K562 (cell line): Measurements from ENCODE around the gene SGK1. TPM values are rescaled to one million over a fixed set of nuclear protein-coding genes. Genes with fewer than 3 reads are reported as not detected.

ENCODE experiments used
- ATAC-seq: fragments of 200-7000 bp; cut with Tn5 transposase; 3 replicates; pipeline ENCODE4 v1.9.1; 2020; ENCODE audit warnings: moderate library complexity
- BruUV-seq: library from RNA; stranded (reverse); fragments of 400-500 nt; replicated peaks from 2 replicates; lab custom pipeline; 2021; lab: Mats Ljungman, UMichigan
- CTCF ChIA-PET: fragments of 300-600 bp; formaldehyde crosslinking; extraction: SDS; loops from one replicate; lab custom pipeline; 2021; ENCODE audit warnings: low intra/inter-chr PET ratio; lab: Yijun Ruan, JAX
- POLR2A ChIA-PET: fragments of 300-600, 350-650 bp; sonication (Branson Sonifier 250); formaldehyde crosslinking; extraction: SDS; loops from one replicate; lab custom pipeline; 2021; ENCODE audit warnings: antibody characterized with exemption, inconsistent platforms; lab: Yijun Ruan, JAX
- DNase-seq, 4 experiments: peaks; one replicate each; pipeline versions ENCODE4 v3.0.0 to v3.0.0-alpha.2; 2011 to 2018; ENCODE audit warnings: low spot score in 3 of 4, mixed read lengths in 3 of 4; ENCODE audit errors: extremely low read depth in 1 of 4
- FAIRE-seq: peaks from 2 replicates; lab custom pipeline; 2011; peaks lifted over from hg19 to GRCh38; lab: Jason Lieb, UNC
- H2AFZ ChIP-seq: 2 replicates; pipeline ENCODE4 v1.6.0; 2011; ENCODE audit warnings: low read depth, low read length, control low read depth, inconsistent platforms
- H3K27ac ChIP-seq: fragments of 200-600 bp; 3 replicates; pipeline ENCODE4 v1.8.0; 2011; ENCODE audit warnings: low read depth, mild to moderate bottlenecking, control low read depth, inconsistent platforms, low read length, moderate library complexity, mixed read lengths; ENCODE audit errors: extremely low read depth
- H3K27me3 ChIP-seq, 2 experiments: fragments of 300-600 bp in 1 of 2; 2 replicates in 1 of 2; 3 replicates in 1 of 2; pipeline versions ENCODE4 v1.6.0 to v1.8.0; 2011; ENCODE audit warnings: inconsistent platforms in 2 of 2, low read length in 2 of 2, mild to moderate bottlenecking in 1 of 2, mixed read lengths in 1 of 2, moderate library complexity in 1 of 2; ENCODE audit not compliant: control insufficient read depth in 2 of 2, insufficient read depth in 2 of 2
- H3K36me3 ChIP-seq: fragments of 300-600 bp; 3 replicates; pipeline ENCODE4 v1.8.0; 2011; ENCODE audit warnings: mild to moderate bottlenecking, low read length, inconsistent platforms; ENCODE audit not compliant: control insufficient read depth, insufficient read depth
- H3K4me1 ChIP-seq, 2 experiments: fragments of 200-600 bp in 1 of 2; replicated peaks in 1 of 2; 2 replicates in 1 of 2; 3 replicates in 1 of 2; pipeline versions ENCODE4 v1.5.1 to v1.8.0; 2011; ENCODE audit warnings: inconsistent platforms in 2 of 2, low read length in 2 of 2, mild to moderate bottlenecking in 1 of 2, mixed read lengths in 1 of 2, moderate library complexity in 1 of 2; ENCODE audit not compliant: control insufficient read depth in 2 of 2, insufficient read depth in 2 of 2
- H3K4me2 ChIP-seq: 2 replicates; pipeline ENCODE4 v1.6.1; 2011; ENCODE audit warnings: low read length, control low read depth, inconsistent platforms, mixed read lengths; ENCODE audit not compliant: insufficient read depth
- H3K4me3 ChIP-seq: fragments of 200-600 bp; sonication (generic), shearing (Covaris generic); 2 replicates; pipeline ENCODE4 v1.5.1; 2016; ENCODE audit warnings: control low read depth, inconsistent platforms
- H3K79me2 ChIP-seq: fragments of 200-600 bp; 3 replicates; pipeline ENCODE4 v1.8.0; 2011; ENCODE audit warnings: low read length, inconsistent platforms; ENCODE audit not compliant: control insufficient read depth, insufficient read depth
- H3K9ac ChIP-seq, 2 experiments: 2 replicates each; pipeline versions ENCODE4 v1.6.0 to v1.6.1; 2011; ENCODE audit warnings: low read depth in 2 of 2, low read length in 2 of 2, control low read depth in 1 of 2, inconsistent platforms in 1 of 2, mild to moderate bottlenecking in 1 of 2, mixed read lengths in 1 of 2; ENCODE audit not compliant: insufficient read depth in 1 of 2
- H3K9me1 ChIP-seq: one replicate; pipeline ENCODE4 v1.6.0; 2011; ENCODE audit warnings: inconsistent platforms, mild to moderate bottlenecking, low read length, moderate library complexity; ENCODE audit not compliant: control insufficient read depth, insufficient read depth
- H3K9me3 ChIP-seq: replicated peaks from 2 replicates; pipeline ENCODE4 v1.5.1; 2011; ENCODE audit warnings: low read depth, low read length, inconsistent platforms; ENCODE audit not compliant: control insufficient read depth, insufficient read depth
- H4K20me1 ChIP-seq: replicated peaks from 2 replicates; pipeline ENCODE4 v1.6.1; 2011; ENCODE audit warnings: low read length, inconsistent platforms, mixed read lengths; ENCODE audit not compliant: control insufficient read depth, insufficient read depth
- BMI1 ChIP-seq: fragments of 150-350 bp; IDR thresholded peaks from 2 replicates; pipeline ENCODE4 v1.6.1; 2014; ENCODE audit warnings: low read length
- CHD7 ChIP-seq: fragments of 200-600 bp; sonication (generic); IDR thresholded peaks from one replicate; pipeline ENCODE4 v1.6.1; 2012; ENCODE audit warnings: mild to moderate bottlenecking, low read depth, low read length, inconsistent platforms
- JUND ChIP-seq, 2 experiments: IDR thresholded peaks; 2 replicates in 1 of 2; 3 replicates in 1 of 2; pipeline ENCODE4 v1.6.1; 2011; ENCODE audit warnings: borderline replicate concordance in 2 of 2, low read depth in 2 of 2, low read length in 2 of 2, improper control_type of control experiment in 1 of 2, missing biosample characterization in 1 of 2, missing genetic modification characterization in 1 of 2, missing genetic modification reagents in 1 of 2
- KLF16 ChIP-seq: IDR thresholded peaks from 2 replicates; pipeline ENCODE4 v1.6.1; 2016; ENCODE audit warnings: antibody characterized with exemption
- MAFG ChIP-seq: fragments of 450-650 bp; conservative IDR thresholded peaks from 2 replicates; pipeline ENCODE4 v1.6.1; 2016; ENCODE audit warnings: missing genetic modification characterization, missing compliant biosample characterization
- PHF20 ChIP-seq: fragments of 450-650 bp; IDR thresholded peaks from 2 replicates; pipeline ENCODE4 v1.6.1; 2018; ENCODE audit not compliant: partially characterized antibody
- ZBTB34 ChIP-seq: fragments of 250-450 bp; sonication (Bioruptor Pico); IDR thresholded peaks from 2 replicates; pipeline ENCODE4 v1.8.0; 2021; ENCODE audit warnings: mild to moderate bottlenecking, moderate library complexity
- ZNF445 ChIP-seq: fragments of 250-450 bp; sonication (Bioruptor Pico); IDR thresholded peaks from 2 replicates; pipeline ENCODE4 v1.4.0; 2020; ENCODE audit warnings: low read depth, mild to moderate bottlenecking, moderate library complexity
- WGBS: fragments of 100-300 bp; shearing (Covaris generic); methylation state at CpG from one replicate; pipeline ENCODE4 v1.1.6; 2016; ENCODE audit warnings: low coverage, mixed read lengths; ENCODE audit not compliant: insufficient coverage; ENCODE audit errors: missing lambda C conversion rate; 5-methylcytosine and 5-hydroxymethylcytosine counted together
- in situ Hi-C: fragments of 300-500 bp; cut with MboI; formaldehyde crosslinking; loops from 4 replicates; pipeline ENCODE4 v1.15.0; 2018; ENCODE audit warnings: inconsistent platforms, mixed read lengths
- intact Hi-C: fragments of 100-400 bp; cut with micrococcal nuclease; formaldehyde crosslinking; loops from 2 replicates; pipeline ENCODE4 v1.14.2; 2022
- polyA plus RNA-seq, 8 experiments: library from polyadenylated mRNA; depleted of rRNA in 4 of 8; stranded (reverse) in 5 of 8; unstranded in 3 of 8; fragments of >200 nt; fragmentation: Nextera tagmentation in 2 of 8; fragmentation: Illumina TruSeq in 1 of 8; extraction: Ambion mirVana in 2 of 8; extraction: Trizol in 1 of 8; gene quantifications; 2 replicates each; pipeline versions ENCODE4 v1.2.1 to v1.2.3, GENCODE V29; 2011 to 2014; ENCODE audit warnings: inconsistent platforms in 1 of 8, missing spikeins in 1 of 8
- total RNA-seq, 7 experiments: library from RNA; depleted of rRNA in 6 of 7; stranded (reverse); fragments of >200 nt in 6 of 7; fragmentation: Illumina TruSeq in 2 of 7; extraction: Trizol in 2 of 7; gene quantifications; 2 replicates each; pipeline versions ENCODE4 v1.2.1 to v1.2.3, GENCODE V29; 2011 to 2021; ENCODE audit warnings: low replicate concordance in 1 of 7

Gene SGK1
- total and polyA plus RNA-seq, 9 of the 15 experiments (the other 6 are each of a cell fraction or from before 2014, with no cell fraction given) = 3.5 to 7.2 (median 3.9) TPM

- DNase-seq = no peak
- peak; percentile 62 for FAIRE-seq
- ATAC-seq = no peak
- H3K9ac ChIP-seq = no peak overlapping the region
- H3K27ac ChIP-seq = no peak overlapping the region
- WGBS = 66% methylated on average over 22 of the region's 22 CpGs
- H3K4me1 ChIP-seq = no peaks in the 10 kb centered on the region; a peak in 2 of 5 replicates
- CTCF ChIA-PET = no interaction called here
- intact Hi-C loops (no loop called here), in situ Hi-C loops (no loop called here)
- no peaks in the 10 kb centered on the region for H4K20me1 ChIP-seq
- H3K79me2 ChIP-seq = no peaks in the 10 kb centered on the region
- BruUV-seq = no TSS peak
- H3K4me3 ChIP-seq = no peak overlapping the region
- POLR2A ChIA-PET = interaction anchor here (0.8 to 1.7 kb wide), 2 partner anchors 27 to 1788 kb away, joined by 3 to 4 read pairs; no protein-coding TSS in a partner anchor
- no peaks in the 10 kb centered on the region for H3K9me1 ChIP-seq
- H3K4me2 ChIP-seq = no peak overlapping the region
- H3K36me3 ChIP-seq = no peaks in the 10 kb centered on the region
- no peaks in the 10 kb centered on the region for H3K9me3 ChIP-seq
- TF ChIP-seq BMI1 = no peak
- no peak for TF ChIP-seq ZNF445 (CRISPR knock-in tag)
- TF ChIP-seq JUND (IDR thresholded peaks at IDR 0.05; ENCODE audit: borderline replicate concordance, low read depth, low read length) = no peak
- TF ChIP-seq JUND (tag; IDR thresholded peaks at IDR 0.05; ENCODE audit: borderline replicate concordance, low read depth, low read length) = no peak
- no peak for TF ChIP-seq ZBTB34 (CRISPR knock-in tag)
- no peak for TF ChIP-seq MAFG (tag)
- TF ChIP-seq CHD7 = no peak
- no peak for TF ChIP-seq PHF20
- TF ChIP-seq KLF16 = no peak
- peak overlapping the region; percentile 51 for H2AFZ ChIP-seq
- no peaks in the 10 kb centered on the region; a peak in 1 of 5 replicates for H3K27me3 ChIP-seq
These were observed 30.2 kb upstream of the SGK1 start for GRCh38 chr6:134347885-134348805.
